Parietal lobe (tissue), 1 donor: ENCODE results near the gene KCTD14. TPM values are rescaled to one million over a fixed set of nuclear protein-coding genes. Genes with fewer than 3 reads are reported as not detected.

Experiments used
- total RNA-seq: library from RNA; depleted of rRNA; stranded (reverse); fragments of >200 nt; gene quantifications from one replicate; pipeline ENCODE4 v1.2.3, GENCODE V29; 2014

Gene KCTD14, protein sequence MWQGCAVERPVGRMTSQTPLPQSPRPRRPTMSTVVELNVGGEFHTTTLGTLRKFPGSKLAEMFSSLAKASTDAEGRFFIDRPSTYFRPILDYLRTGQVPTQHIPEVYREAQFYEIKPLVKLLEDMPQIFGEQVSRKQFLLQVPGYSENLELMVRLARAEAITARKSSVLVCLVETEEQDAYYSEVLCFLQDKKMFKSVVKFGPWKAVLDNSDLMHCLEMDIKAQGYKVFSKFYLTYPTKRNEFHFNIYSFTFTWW
- total RNA-seq, result 1.3 TPM

DNA sequence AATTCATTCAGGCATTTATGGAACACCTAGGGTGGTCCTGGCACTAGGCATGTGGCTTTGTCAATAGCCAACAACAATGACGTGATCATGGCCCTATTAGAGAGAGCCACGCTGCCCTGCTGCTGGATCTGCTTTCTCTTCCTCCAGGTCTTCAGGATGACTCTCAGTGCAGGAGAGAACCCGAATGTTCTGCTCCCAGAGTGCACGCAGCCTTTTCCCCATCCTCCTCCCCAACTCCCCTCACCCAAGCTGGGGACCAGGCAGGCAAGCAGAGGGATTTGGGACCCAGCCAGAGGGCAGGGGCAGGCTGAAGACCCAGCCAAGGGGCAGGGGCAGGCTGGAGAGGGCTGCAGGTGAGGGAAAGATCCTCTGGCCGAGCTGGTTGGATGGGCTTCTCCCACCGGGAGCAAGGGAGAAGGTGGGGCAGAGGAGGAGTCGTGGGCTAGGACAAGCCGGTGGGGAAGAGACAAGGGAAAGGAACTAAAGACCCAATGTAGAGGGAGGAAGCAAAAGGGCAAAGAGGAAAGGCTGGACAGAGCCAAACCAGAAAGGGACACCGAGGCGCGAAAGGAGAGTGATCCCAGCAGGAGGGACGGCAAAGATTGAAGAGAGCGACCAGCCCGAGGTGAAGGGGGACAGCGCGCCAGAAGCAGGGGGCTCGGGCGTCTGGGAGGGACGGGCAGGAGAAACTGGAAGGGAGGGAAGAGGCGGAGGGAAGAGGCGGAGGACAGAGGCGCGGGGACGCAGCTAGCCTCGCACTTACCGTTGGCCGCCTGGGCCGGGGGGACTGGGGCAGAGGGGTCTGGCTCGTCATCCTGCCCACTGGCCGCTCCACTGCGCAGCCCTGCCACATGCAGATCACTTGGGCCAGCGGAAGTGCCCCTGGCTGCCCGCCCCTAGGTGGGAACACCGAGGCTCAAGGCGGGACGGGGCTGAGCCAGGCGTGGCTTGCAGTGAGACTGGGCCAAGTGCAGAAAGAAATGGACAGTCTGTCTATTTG, at the start of gene KCTD14:
Gene KCTD14 (minus strand): TSS at position 880 of the 1,000 bp plus-strand sequence. CDS start 27 bp downstream, at position 853.

DNA sequence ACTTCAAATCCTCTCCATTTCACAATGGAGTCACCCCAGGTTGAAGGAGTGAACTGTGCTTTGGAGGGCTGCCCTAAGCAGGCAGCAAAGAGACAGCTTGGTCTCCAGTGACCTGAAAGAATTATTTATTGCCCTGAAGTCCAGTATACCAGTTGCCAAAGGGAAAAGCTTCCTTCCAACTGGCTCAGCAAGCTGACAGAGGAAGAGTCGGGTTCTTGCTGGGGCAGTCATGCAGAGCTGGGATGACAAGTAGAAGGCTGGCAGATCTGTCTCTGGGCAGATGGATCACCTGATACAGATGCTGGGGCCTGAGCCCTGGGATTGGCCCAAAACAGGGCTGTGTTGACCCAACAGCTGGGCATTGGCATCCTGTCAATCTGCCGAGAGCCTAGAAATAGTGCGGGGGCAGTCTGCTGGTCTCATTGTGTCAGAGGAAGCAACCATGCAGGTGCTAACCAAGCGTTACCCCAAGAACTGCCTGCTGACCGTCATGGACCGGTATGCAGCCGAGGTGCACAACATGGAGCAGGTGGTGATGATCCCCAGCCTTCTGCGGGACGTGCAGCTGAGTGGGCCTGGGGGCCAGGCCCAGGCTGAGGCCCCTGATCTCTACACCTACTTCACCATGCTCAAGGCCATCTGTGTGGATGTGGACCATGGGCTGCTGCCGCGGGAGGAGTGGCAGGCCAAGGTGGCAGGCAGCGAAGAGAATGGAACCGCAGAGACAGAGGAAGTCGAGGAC, 40.5 kb upstream of the KCTD14 start, which contains the start of gene THRSP:
Gene THRSP (plus strand): TSS at position 422 of the 742 bp plus-strand sequence. CDS start 21 bp downstream, at position 443.

DNA sequence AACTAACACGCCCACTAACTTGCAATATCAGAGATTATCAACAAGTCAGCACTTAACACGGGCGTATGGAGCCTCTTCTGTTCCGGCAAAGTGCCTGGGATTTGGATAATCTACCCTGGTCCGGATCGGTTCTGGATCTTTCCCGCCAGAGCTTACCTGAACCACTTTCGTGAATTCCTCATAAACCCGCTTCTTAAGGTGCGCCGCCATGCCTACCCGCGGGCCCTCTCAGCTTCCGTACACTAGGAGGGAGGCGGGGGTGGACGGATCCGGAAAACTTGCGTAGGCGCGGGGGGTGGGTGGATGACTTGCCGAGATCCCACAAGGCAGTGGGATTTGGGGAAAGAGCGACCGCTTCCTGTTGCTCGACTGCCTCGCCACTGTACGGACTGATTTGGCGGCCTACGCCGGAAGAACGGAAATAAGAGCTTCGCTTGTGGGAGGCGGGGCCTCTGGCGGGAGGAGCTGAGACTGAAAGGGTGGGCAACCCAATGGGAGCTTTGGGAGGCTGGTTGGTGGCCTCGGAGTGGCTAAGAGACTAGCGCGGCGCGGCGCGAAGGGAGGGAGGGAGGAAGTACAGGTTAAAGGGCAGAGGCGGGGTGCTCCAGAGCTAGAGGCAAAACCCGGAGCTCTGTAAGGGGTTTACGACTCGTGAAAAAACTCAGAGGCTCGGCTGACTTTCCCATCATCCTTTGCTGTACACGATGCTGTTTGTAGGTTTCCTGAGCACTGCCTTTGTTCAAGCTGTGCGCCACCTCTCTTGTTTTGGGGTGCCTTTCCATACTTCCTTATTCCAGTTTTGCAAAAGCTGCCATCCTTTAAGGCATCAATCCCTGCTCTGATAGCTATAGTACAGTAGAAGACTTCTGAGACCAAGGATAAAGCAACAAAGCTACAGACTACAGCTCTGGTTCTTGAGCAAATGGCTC, 28.4 kb downstream of the KCTD14 start, which contains the start of gene INTS4:
Gene INTS4 (minus strand): TSS at position 235 of the 929 bp plus-strand sequence. CDS start 25 bp downstream, at position 210.

Other genes starting within 250 kb of the KCTD14 start
- 127 TPM for gene RSF1, start 202.6 kb downstream of the KCTD14 start, total RNA-seq
- gene AAMDC, start 202.1 kb downstream of the KCTD14 start, total RNA-seq, result 12.8 TPM
- gene INTS4, start 28.6 kb downstream of the KCTD14 start, total RNA-seq, result 87.6 TPM
- gene THRSP, start 40.6 kb upstream of the KCTD14 start, total RNA-seq, result not detected
- 70.1 TPM for gene NDUFC2, start 56.6 kb upstream of the KCTD14 start, total RNA-seq
- gene ALG8, start 116.3 kb upstream of the KCTD14 start, total RNA-seq, result 33.8 TPM
- gene KCTD21, start 165.3 kb upstream of the KCTD14 start, total RNA-seq, result 7.8 TPM
- 23.5 TPM for gene USP35, start 165.6 kb upstream of the KCTD14 start, total RNA-seq